Astrocyte (in vitro differentiated cells and primary cell): Measurements from ENCODE around the gene DNAH11. TPM values are rescaled to one million over a fixed set of nuclear protein-coding genes. Genes with fewer than 3 reads are reported as not detected.
"Not testable (repeated sequence)": the region's sequence is repeated elsewhere in the genome, so short reads cannot be mapped to it uniquely, and the experiment has no call there.

ENCODE experiments used
- DNase-seq: peaks from one replicate; pipeline ENCODE4 v3.0.0-alpha.2; 2010; ENCODE audit warnings: low read depth
- FAIRE-seq: peaks from 2 replicates; lab custom pipeline; 2011; peaks lifted over from hg19 to GRCh38; lab: Jason Lieb, UNC
- H2AFZ ChIP-seq: 2 replicates; pipeline ENCODE4 v1.6.0; 2012; ENCODE audit warnings: low read depth, low read length, inconsistent platforms
- H3K27ac ChIP-seq: 2 replicates; pipeline ENCODE4 v1.5.1; 2011; ENCODE audit warnings: low read depth, low read length, inconsistent platforms
- H3K27me3 ChIP-seq: 2 replicates; pipeline ENCODE4 v1.6.0; 2011; ENCODE audit warnings: low read length, inconsistent platforms; ENCODE audit not compliant: insufficient read depth
- H3K36me3 ChIP-seq: 2 replicates; pipeline ENCODE4 v1.5.1; 2011; ENCODE audit warnings: low read length, inconsistent platforms; ENCODE audit not compliant: insufficient read depth
- H3K4me1 ChIP-seq: 2 replicates; pipeline ENCODE4 v1.5.1; 2011; ENCODE audit warnings: low read length, inconsistent platforms; ENCODE audit not compliant: insufficient read depth
- H3K4me2 ChIP-seq: 2 replicates; pipeline ENCODE4 v1.6.0; 2012; ENCODE audit warnings: low read length, inconsistent platforms
- H3K4me3 ChIP-seq: 2 replicates; pipeline ENCODE4 v1.5.1; 2011; ENCODE audit warnings: low read depth, mild to moderate bottlenecking, low read length, inconsistent platforms; ENCODE audit not compliant: insufficient read depth
- H3K79me2 ChIP-seq: 2 replicates; pipeline ENCODE4 v1.6.0; 2012; ENCODE audit warnings: mild to moderate bottlenecking, low read length, inconsistent platforms; ENCODE audit not compliant: insufficient read depth
- H3K9ac ChIP-seq: 2 replicates; pipeline ENCODE4 v1.6.0; 2012; ENCODE audit warnings: mild to moderate bottlenecking, low read length, inconsistent platforms
- H3K9me3 ChIP-seq: 2 replicates; pipeline ENCODE4 v1.5.1; 2012; ENCODE audit warnings: low read depth, mild to moderate bottlenecking, low read length, inconsistent platforms; ENCODE audit not compliant: insufficient read depth
- H4K20me1 ChIP-seq: 2 replicates; pipeline ENCODE4 v1.6.0; 2012; ENCODE audit warnings: low read length, inconsistent platforms; ENCODE audit not compliant: insufficient read depth
- H3K27ac Mint-ChIP-seq: one replicate; pipeline ENCODE4 v1.8.0; 2021; ENCODE audit warnings: mild to moderate bottlenecking, mixed read lengths; ENCODE audit not compliant: unreplicated experiment
- H3K27me3 Mint-ChIP-seq: one replicate; pipeline ENCODE4 v1.8.0; 2021; ENCODE audit warnings: low read depth, mixed read lengths; ENCODE audit not compliant: unreplicated experiment
- H3K36me3 Mint-ChIP-seq: one replicate; pipeline ENCODE4 v1.8.0; 2021; ENCODE audit warnings: low read depth, mixed read lengths; ENCODE audit not compliant: unreplicated experiment
- H3K4me1 Mint-ChIP-seq: one replicate; pipeline ENCODE4 v1.8.0; 2021; ENCODE audit warnings: low read depth, mixed read lengths; ENCODE audit not compliant: unreplicated experiment
- H3K4me3 Mint-ChIP-seq: one replicate; pipeline ENCODE4 v1.8.0; 2021; ENCODE audit warnings: mild to moderate bottlenecking, moderate library complexity, mixed read lengths; ENCODE audit not compliant: unreplicated experiment
- H3K9me3 Mint-ChIP-seq: one replicate; pipeline ENCODE4 v1.8.0; 2021; ENCODE audit warnings: mild to moderate bottlenecking, mixed read lengths; ENCODE audit not compliant: unreplicated experiment
- CTCF ChIP-seq: IDR thresholded peaks from 2 replicates; pipeline ENCODE4 v1.5.1; 2011; ENCODE audit warnings: low read depth, mild to moderate bottlenecking, inconsistent platforms, low read length, moderate library complexity; ENCODE audit not compliant: insufficient read depth
- EZH2 ChIP-seq: IDR thresholded peaks from 2 replicates; pipeline ENCODE4 v1.6.1; 2012; ENCODE audit warnings: mild to moderate bottlenecking, low read length, inconsistent platforms; ENCODE audit not compliant: insufficient read depth
- total RNA-seq: library from RNA; stranded (reverse); gene quantifications from 2 replicates; pipeline ENCODE4 v1.2.1, GENCODE V29; 2021

Gene DNAH11
- total RNA-seq, 1 donor from 2014 or later: 0.43 TPM

GRCh38 chr7:21730399-21730798 lies 187.6 kb downstream of the DNAH11 start:
- H3K36me3 ChIP-seq: no peaks in the 10 kb centered on the region
- no peaks in the 10 kb centered on the region for H3K27me3 Mint-ChIP-seq
- no peaks in the 10 kb centered on the region for H3K79me2 ChIP-seq
- H3K9me3 Mint-ChIP-seq: peaks cover 1% of the 10 kb centered on the region
- H3K27ac ChIP-seq: no peak overlapping the region
- H3K9ac ChIP-seq: no peak overlapping the region
- H3K36me3 Mint-ChIP-seq: no peaks in the 10 kb centered on the region
- no peaks in the 10 kb centered on the region for H3K4me1 ChIP-seq
- no peak for DNase-seq
- no peak for TF ChIP-seq EZH2
- no peak for TF ChIP-seq CTCF
- FAIRE-seq: no peak
- no peak overlapping the region for H3K4me3 Mint-ChIP-seq
- no peak overlapping the region for H3K4me2 ChIP-seq
- H4K20me1 ChIP-seq: no peaks in the 10 kb centered on the region
- H3K4me1 Mint-ChIP-seq: no peaks in the 10 kb centered on the region
- no peak overlapping the region for H3K27ac Mint-ChIP-seq
- H2AFZ ChIP-seq: no peak overlapping the region
- H3K27me3 ChIP-seq: no peaks in the 10 kb centered on the region
- no peaks in the 10 kb centered on the region for H3K9me3 ChIP-seq
- H3K4me3 ChIP-seq: no peak overlapping the region

- H3K9me3 ChIP-seq: no peaks in the 10 kb centered on the region
- H3K4me1 Mint-ChIP-seq: no peaks in the 10 kb centered on the region
- H3K79me2 ChIP-seq: no peaks in the 10 kb centered on the region
- H3K9ac ChIP-seq: no peak overlapping the region
- H4K20me1 ChIP-seq: no peaks in the 10 kb centered on the region
- DNase-seq: no peak
- FAIRE-seq: no peak
- H3K27ac ChIP-seq: no peak overlapping the region
- peaks cover 1% of the 10 kb centered on the region for H3K9me3 Mint-ChIP-seq
- H3K4me3 Mint-ChIP-seq: no peak overlapping the region
- H3K36me3 Mint-ChIP-seq: no peaks in the 10 kb centered on the region
- TF ChIP-seq CTCF: no peak
- H3K4me3 ChIP-seq: no peak overlapping the region
- no peak overlapping the region for H2AFZ ChIP-seq
- H3K27ac Mint-ChIP-seq: no peak overlapping the region
- no peaks in the 10 kb centered on the region for H3K27me3 ChIP-seq
- H3K36me3 ChIP-seq: no peaks in the 10 kb centered on the region
- no peaks in the 10 kb centered on the region for H3K4me1 ChIP-seq
- H3K4me2 ChIP-seq: no peak overlapping the region
- no peaks in the 10 kb centered on the region for H3K27me3 Mint-ChIP-seq
Observed at GRCh38 chr7:21731977-21732376, 189.1 kb downstream of the DNAH11 start.

DNA sequence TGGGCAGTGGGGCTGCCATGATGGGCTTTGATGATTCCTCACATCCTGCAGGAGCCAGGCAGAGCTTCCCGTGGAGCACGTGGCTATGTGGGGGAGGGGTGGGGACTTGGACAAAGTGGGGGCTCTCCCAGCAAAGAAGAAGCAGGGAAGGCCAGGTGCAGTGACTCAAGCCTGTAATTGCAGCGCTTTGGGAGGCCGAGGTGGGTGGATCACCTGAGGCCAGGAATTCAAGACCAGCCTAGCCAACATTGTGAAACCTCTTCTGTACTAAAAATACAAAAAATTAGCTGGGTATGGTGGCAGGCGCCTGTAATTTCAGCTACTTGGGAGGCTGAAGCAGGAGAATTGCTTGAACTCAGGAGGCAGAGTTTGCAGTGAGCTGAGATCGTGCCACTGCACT lies 190.1 kb downstream of the DNAH11 start:
- not testable (repeated sequence) for DNase-seq, H3K9me3 ChIP-seq, H3K4me1 ChIP-seq, H3K36me3 ChIP-seq, H3K4me3 ChIP-seq, H3K27ac Mint-ChIP-seq, H3K27me3 ChIP-seq, H4K20me1 ChIP-seq, H2AFZ ChIP-seq, FAIRE-seq, H3K79me2 ChIP-seq, H3K9me3 Mint-ChIP-seq, H3K9ac ChIP-seq, H3K4me1 Mint-ChIP-seq, H3K4me3 Mint-ChIP-seq, H3K27me3 Mint-ChIP-seq, H3K27ac ChIP-seq, H3K36me3 Mint-ChIP-seq, H3K4me2 ChIP-seq
